Measurements from ENCODE around the gene RNF20.
"Not testable (repeated sequence)": the region's sequence is repeated elsewhere in the genome, so short reads cannot be mapped to it uniquely, and the experiment has no call there.

The RNF20 gene, protein sequence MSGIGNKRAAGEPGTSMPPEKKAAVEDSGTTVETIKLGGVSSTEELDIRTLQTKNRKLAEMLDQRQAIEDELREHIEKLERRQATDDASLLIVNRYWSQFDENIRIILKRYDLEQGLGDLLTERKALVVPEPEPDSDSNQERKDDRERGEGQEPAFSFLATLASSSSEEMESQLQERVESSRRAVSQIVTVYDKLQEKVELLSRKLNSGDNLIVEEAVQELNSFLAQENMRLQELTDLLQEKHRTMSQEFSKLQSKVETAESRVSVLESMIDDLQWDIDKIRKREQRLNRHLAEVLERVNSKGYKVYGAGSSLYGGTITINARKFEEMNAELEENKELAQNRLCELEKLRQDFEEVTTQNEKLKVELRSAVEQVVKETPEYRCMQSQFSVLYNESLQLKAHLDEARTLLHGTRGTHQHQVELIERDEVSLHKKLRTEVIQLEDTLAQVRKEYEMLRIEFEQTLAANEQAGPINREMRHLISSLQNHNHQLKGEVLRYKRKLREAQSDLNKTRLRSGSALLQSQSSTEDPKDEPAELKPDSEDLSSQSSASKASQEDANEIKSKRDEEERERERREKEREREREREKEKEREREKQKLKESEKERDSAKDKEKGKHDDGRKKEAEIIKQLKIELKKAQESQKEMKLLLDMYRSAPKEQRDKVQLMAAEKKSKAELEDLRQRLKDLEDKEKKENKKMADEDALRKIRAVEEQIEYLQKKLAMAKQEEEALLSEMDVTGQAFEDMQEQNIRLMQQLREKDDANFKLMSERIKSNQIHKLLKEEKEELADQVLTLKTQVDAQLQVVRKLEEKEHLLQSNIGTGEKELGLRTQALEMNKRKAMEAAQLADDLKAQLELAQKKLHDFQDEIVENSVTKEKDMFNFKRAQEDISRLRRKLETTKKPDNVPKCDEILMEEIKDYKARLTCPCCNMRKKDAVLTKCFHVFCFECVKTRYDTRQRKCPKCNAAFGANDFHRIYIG

GRCh38 chr9:101533334-101534204, at the start of gene RNF20:
Gene RNF20, plus strand, starts transcription at chr9:101533853. Its CDS starts 1,571 bp downstream, at chr9:101535424.
- DNase-seq, result peak; percentile 96

GRCh38 chr9:101484046-101484445, 49.6 kb upstream of the RNF20 start:
- no peak for DNase-seq

GRCh38 chr9:101485924-101486692, 47.5 kb upstream of the RNF20 start:
- DNase-seq, result no peak

DNA sequence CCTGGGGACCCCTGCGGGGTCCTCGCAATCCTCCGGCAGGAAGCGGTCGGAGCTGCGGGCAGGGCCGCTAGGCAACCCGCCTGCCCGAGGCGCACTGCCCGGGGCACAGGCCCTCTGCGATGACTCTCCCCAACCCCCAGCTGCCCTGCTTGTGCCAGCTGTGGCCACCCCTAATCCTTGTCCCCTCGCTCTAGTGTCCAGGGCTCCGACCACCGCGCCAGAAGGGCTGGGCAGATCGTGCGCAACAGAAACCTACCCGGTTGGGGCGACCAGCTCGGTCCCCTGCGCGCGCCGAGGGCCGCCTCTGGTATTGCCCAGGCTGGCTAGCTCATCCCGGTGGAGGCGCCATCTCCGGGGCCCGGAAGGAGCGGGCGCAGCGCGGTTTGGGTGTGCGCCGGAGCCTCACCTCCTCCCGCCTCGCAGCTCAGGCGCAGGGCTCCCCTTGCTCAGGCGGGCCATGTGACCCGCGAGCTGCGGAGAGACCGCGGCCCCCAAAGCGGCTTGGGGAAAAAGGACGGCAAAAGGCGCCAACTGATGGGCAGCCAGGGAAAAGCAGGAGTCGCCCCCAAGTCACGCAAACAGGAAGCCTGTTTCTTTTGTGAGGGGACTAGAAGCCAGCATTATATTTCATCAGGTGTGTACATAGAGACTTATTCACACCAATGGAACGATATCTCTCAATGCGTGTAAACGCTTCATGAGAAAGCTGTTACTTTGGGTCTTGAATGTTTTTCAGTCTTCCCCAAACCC, 46.8 kb upstream of the RNF20 start:
- peak; percentile 24 for DNase-seq

GRCh38 chr9:101487443-101487840, 46.2 kb upstream of the RNF20 start:
- DNase-seq, result no peak

DNA sequence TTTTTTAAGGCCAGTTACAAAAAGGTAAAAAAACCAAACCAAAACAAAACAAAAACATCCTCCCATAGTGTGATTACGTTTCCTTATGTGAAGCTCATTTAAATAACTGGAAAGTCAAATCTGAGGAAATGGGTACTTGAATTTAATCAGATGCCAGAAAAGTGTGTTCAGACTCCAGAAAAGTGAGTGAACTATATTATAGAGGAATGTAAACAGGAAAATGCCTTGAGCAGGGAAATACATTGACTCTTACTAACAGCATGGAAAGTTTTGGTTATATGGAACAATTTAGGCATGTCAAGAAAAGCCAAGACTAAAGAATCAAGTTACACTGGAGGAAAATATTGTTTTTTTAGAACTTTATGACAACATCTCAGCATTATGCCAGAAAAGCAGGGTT, 37.8 kb upstream of the RNF20 start:
- DNase-seq, result no peak

- DNase-seq, result no peak
Measured at GRCh38 chr9:101498323-101498722, 35.3 kb upstream of the RNF20 start.

GRCh38 chr9:101504188-101504587, 29.5 kb upstream of the RNF20 start:
- no peak for DNase-seq

- DNase-seq, result no peak
Measured at GRCh38 chr9:101508211-101508610, 25.4 kb upstream of the RNF20 start.

GRCh38 chr9:101509572-101509971, 24.1 kb upstream of the RNF20 start:
- DNase-seq, result no peak

- DNase-seq, result no peak
Measured at GRCh38 chr9:101510459-101510858, 23.2 kb upstream of the RNF20 start.

GRCh38 chr9:101511009-101511408, 22.6 kb upstream of the RNF20 start:
- DNase-seq, result no peak

GRCh38 chr9:101512116-101512515, 21.5 kb upstream of the RNF20 start:
- DNase-seq, result no peak

DNA sequence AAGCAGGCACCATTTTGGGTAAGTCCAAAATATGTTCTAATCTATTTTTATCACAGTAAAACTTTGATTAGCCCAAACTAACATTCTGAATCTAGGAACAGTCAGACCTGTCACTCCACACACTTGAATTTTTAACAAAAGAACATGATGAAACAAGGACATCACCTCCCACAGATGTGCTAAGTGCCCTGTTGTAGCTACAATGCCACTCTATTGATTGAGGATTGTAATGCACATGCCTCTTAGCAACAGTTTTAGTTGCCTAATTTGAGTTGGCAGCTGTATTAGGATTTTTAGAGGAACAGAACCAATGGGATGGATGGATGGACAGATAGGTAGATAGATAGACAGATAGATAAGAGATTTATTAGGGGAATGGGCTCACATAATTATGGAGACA, 20.3 kb upstream of the RNF20 start:
- DNase-seq, result no peak

DNA sequence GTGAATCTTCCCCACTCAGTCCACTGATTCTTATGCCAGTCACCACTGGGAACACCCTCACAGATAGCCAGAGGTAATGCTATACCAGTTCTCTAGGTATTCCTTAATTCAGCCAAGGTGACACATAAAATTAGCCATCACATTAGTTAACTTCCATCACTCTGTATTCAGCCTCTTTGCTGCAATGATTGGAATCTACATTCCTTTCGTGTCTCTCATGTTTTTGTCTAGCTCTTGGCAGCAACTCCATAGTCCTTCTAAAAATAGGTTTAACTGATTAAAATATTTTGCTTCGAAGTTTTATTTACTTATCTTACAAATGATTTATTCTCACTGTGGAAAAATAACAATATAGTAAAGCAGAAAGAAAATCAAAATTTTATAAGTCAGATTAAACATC, 19.6 kb upstream of the RNF20 start:
- DNase-seq, result no peak

GRCh38 chr9:101516655-101517054, 17.0 kb upstream of the RNF20 start:
- no peak for DNase-seq

DNA sequence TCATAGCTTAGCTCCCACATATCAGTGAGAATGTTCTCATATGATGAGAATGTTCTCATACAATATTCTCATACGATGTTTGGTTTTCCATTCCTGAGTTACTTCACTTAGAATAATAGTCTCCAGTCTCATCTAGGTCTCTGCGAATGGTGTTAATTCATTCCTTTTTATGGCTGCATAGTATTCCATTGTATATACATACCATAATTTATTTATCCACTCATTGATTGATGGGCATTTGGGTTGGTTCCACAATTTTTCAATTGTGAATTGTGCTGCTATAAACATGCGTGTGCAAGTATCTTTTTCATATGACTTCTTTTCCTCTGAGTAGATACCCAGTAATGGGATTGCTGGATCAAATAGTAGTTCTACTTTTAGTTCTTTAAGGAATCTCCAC, 15.2 kb upstream of the RNF20 start:
- not testable (repeated sequence) for DNase-seq

DNA sequence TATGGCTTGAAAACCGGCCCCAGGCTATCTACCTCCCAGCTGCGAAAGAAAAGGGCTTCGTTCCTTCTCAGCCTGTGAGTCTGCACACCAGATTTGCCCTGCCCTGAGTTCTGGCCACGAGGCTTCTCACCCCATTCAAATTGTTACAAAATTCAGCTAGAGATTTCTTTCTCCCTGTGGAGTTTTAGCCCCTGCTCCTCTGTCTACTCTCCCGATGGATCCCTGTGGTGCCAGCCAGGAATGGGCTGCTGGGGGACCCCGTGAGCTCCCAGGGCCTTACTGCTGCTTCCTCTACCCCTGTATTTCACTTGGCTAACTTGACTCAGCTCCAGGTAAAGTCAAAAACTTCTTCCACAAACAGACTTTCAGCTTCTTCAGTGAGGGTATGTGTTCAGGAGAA, 9.3 kb upstream of the RNF20 start:
- DNase-seq, result no peak

- DNase-seq, result no peak
Measured at GRCh38 chr9:101527066-101527465, 6.6 kb upstream of the RNF20 start.

GRCh38 chr9:101528015-101528414, 5.6 kb upstream of the RNF20 start:
- DNase-seq, result no peak

DNA sequence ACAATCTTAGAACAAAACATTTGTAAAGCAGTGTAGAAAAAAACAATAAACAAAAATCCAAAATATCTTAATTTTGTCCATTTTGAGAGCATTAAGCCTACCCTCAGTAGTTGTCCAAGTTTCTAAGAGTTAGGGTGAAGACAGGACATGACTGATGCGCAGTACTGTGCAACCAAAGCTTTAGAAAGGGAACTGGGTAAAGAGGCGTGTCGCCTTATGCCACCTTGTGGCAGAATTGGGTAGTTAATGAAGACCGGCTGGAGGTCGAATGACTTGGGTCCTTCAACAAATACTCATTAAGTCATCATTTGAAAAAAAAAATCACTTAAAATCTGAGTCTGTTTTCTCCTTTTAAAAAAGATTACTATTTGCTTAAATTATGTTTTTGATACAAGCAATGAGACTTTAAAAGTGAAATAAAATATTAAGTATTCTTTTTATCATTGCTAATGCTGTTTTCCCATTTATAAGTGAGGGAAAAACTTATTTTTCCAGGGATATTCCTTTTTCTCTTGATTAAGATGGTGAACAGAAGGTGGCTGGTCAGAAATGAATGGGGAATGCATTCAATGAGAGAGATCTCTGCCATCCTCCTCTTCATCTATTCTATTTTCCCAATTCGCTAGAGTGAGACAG, 3.5 kb upstream of the RNF20 start:
- DNase-seq, result peak; percentile 74
